AG04449 (cell line): Measurements from ENCODE around the gene HAPSTR1.

Source experiments
- CTCF ChIA-PET: fragments of 350-600 bp; formaldehyde crosslinking; extraction: SDS; loops from one replicate; lab custom pipeline; 2021; ENCODE audit warnings: antibody characterized with exemption; lab: Yijun Ruan, JAX
- POLR2A ChIA-PET: fragments of 400-600, 350-600 bp; formaldehyde crosslinking; extraction: SDS; loops from one replicate; lab custom pipeline; 2020; ENCODE audit warnings: antibody characterized with exemption, inconsistent platforms; lab: Yijun Ruan, JAX
- DNase-seq: peaks from one replicate; pipeline ENCODE4 v3.0.0-alpha.2; 2010; ENCODE audit warnings: low read depth, low spot score
- H3K4me3 ChIP-seq: 2 replicates; pipeline ENCODE4 v1.5.1; 2011; ENCODE audit warnings: low read depth, mild to moderate bottlenecking, control low read depth, low read length
- TF ChIP-seq, protein P1 (sequence below): IDR thresholded peaks from one replicate; pipeline ENCODE4 v1.5.1; 2011; ENCODE audit warnings: mild to moderate bottlenecking, moderate library complexity, low read length, control low read depth, inconsistent platforms; ENCODE audit not compliant: insufficient read depth; ENCODE audit errors: missing control alignments

HAPSTR1 gene

GRCh38 chr16:9122342-9122741, 30.9 kb downstream of the HAPSTR1 start:
- H3K4me3 ChIP-seq: no peak overlapping the region
- CTCF ChIA-PET: interaction anchor here (0.7 to 1.9 kb wide), 5 partner anchors 13 to 186 kb away, joined by 3 to 12 read pairs (median 3); no protein-coding TSS in a partner anchor
- DNase-seq: no peak
- POLR2A ChIA-PET: no interaction called here
- TF ChIP-seq, protein P1, sequence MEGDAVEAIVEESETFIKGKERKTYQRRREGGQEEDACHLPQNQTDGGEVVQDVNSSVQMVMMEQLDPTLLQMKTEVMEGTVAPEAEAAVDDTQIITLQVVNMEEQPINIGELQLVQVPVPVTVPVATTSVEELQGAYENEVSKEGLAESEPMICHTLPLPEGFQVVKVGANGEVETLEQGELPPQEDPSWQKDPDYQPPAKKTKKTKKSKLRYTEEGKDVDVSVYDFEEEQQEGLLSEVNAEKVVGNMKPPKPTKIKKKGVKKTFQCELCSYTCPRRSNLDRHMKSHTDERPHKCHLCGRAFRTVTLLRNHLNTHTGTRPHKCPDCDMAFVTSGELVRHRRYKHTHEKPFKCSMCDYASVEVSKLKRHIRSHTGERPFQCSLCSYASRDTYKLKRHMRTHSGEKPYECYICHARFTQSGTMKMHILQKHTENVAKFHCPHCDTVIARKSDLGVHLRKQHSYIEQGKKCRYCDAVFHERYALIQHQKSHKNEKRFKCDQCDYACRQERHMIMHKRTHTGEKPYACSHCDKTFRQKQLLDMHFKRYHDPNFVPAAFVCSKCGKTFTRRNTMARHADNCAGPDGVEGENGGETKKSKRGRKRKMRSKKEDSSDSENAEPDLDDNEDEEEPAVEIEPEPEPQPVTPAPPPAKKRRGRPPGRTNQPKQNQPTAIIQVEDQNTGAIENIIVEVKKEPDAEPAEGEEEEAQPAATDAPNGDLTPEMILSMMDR: no peak

GRCh38 chr16:9122969-9123368, 31.5 kb downstream of the HAPSTR1 start:
- ChIA-PET POLR2A (no interaction called here), CTCF (interaction anchor here (0.9 to 1.9 kb wide), 2 partner anchors 16 to 114 kb away, joined by 3 to 12 read pairs; no protein-coding TSS in a partner anchor)
- no peak for DNase-seq
- TF ChIP-seq, protein P1: no peak
- no peak overlapping the region for H3K4me3 ChIP-seq

- CTCF ChIA-PET: interaction anchor here (0.9 to 1.9 kb wide), 2 partner anchors 16 to 114 kb away, joined by 3 to 12 read pairs; no protein-coding TSS in a partner anchor
Observed at GRCh38 chr16:9123401-9123800, 32.0 kb downstream of the HAPSTR1 start.

GRCh38 chr16:9123871-9124270, 32.4 kb downstream of the HAPSTR1 start:
- no peak for DNase-seq
- POLR2A ChIA-PET: no interaction called here
- no peak overlapping the region for H3K4me3 ChIP-seq
- CTCF ChIA-PET: no interaction called here
- TF ChIP-seq, protein P1: no peak

More at GRCh38 chr16:9123401-9123800, 32.0 kb downstream of the HAPSTR1 start:
- POLR2A ChIA-PET: no interaction called here
- TF ChIP-seq, protein P1: no peak
- no peak overlapping the region for H3K4me3 ChIP-seq
- no peak for DNase-seq

DNA sequence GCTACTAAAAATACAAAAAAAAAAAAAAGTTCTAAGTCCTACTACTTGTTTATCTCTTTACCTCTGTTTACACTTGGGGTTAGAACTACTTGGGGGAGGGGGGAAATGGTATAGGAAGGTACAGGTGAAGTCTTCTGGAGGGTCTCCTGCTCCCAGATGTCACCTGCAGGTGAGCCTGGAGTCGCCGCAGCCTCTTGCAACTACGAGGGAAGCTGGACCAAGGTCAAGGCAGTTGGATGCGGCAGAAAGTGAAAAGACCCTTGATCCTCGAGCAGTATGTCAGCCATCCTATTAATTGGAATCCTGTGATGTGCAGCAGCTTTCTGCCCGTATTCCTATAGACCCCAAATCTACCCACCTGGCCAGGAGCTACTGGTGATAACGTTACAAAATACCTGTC, 33.0 kb downstream of the HAPSTR1 start:
- no peak for DNase-seq
- ChIA-PET POLR2A (no interaction called here), CTCF (interaction anchor here (1.1 to 1.9 kb wide), 4 partner anchors 11 to 116 kb away, joined by 3 to 8 read pairs (median 5); no protein-coding TSS in a partner anchor)

GRCh38 chr16:9124908-9125584, 33.6 kb downstream of the HAPSTR1 start:
- no peak overlapping the region for H3K4me3 ChIP-seq
- ChIA-PET CTCF (interaction anchor here (1.1 to 1.9 kb wide), 4 partner anchors 10 to 117 kb away, joined by 3 to 8 read pairs (median 5); no protein-coding TSS in a partner anchor), POLR2A (no interaction called here)
- TF ChIP-seq, protein P1: no peak
- no peak for DNase-seq

More for the DNA sequence above, 33.0 kb downstream of the HAPSTR1 start:
- H3K4me3 ChIP-seq: no peak overlapping the region
- TF ChIP-seq, protein P1: no peak
